ENCODE results near the gene SIGLEC10. TPM values are rescaled to one million over a fixed set of nuclear protein-coding genes. Genes with fewer than 3 reads are reported as not detected.

Gene SIGLEC10
- total and polyA plus RNA-seq, 9 of the 15 experiments (the other 6 are each of a cell fraction or from before 2014, with no cell fraction given) = 0.10 to 1.8 (median 0.82) TPM

- peak; percentile 53; the same call in 1 of the 2 replicates for TF ChIP-seq TFAP4 (CRISPR knock-in tag; IDR thresholded peaks at IDR 0.05; ENCODE audit: borderline replicate concordance)
- TF ChIP-seq MBD1 (CRISPR knock-in tag; IDR thresholded peaks at IDR 0.05) = no peak
- peak; percentile 38; the same call in 1 of the 2 replicates for TF ChIP-seq TAF7 (tag; IDR thresholded peaks at IDR 0.05)
- TF ChIP-seq ELF4 (CRISPR knock-in tag; IDR thresholded peaks at IDR 0.05) = peak; percentile 59; the same call in 1 of the 2 replicates
- TF ChIP-seq ZNF121 (CRISPR knock-in tag; conservative IDR thresholded peaks at IDR 0.05) = no peak
- peak; percentile 73 for TF ChIP-seq ETS1 (conservative IDR thresholded peaks at IDR 0.05; ENCODE audit: control insufficient read depth, low read depth, low read length)
- TF ChIP-seq MAFK (IDR thresholded peaks at IDR 0.05; ENCODE audit: low read length) = peak; percentile 32; the same call in 1 of the 2 replicates
- TF ChIP-seq FOSL1 (tag; conservative IDR thresholded peaks at IDR 0.05) = no peak
- no peak for TF ChIP-seq ZNF175 (CRISPR knock-in tag; IDR thresholded peaks at IDR 0.05; ENCODE audit: low read depth)
- TF ChIP-seq ZBTB17 (CRISPR knock-in tag; IDR thresholded peaks at IDR 0.05) = 0 out of 2 replicates have a peak, but pooled peaks have one; percentile 49
- peak; percentile 54; the same call in 1 of the 2 replicates for TF ChIP-seq ZNF197 (CRISPR knock-in tag; IDR thresholded peaks at IDR 0.05; ENCODE audit: low read depth)
- TF ChIP-seq NEUROD1 (IDR thresholded peaks at IDR 0.05; ENCODE audit: borderline replicate concordance, low read depth, low read length, partially characterized antibody) = no peak
- no peak for TF ChIP-seq HLTF (IDR thresholded peaks at IDR 0.05)
- TF ChIP-seq ATF4 (CRISPR knock-in tag; IDR thresholded peaks at IDR 0.05) = peak; percentile 58; the same call in 1 of the 2 replicates
- peak; percentile 100 for TF ChIP-seq NR2C1 (IDR thresholded peaks at IDR 0.05)
- peak; percentile 100 for TF ChIP-seq NR2C1 (tag; IDR thresholded peaks at IDR 0.05)
- no peak for TF ChIP-seq SIRT6 (IDR thresholded peaks at IDR 0.05; ENCODE audit: low read depth, low read length)
- no peak for TF ChIP-seq ZBTB33 (CRISPR knock-in tag; IDR thresholded peaks at IDR 0.05)
- TF ChIP-seq ZNF717 (CRISPR knock-in tag; IDR thresholded peaks at IDR 0.05) = no peak
- TF ChIP-seq NR4A1 (CRISPR knock-in tag; IDR thresholded peaks at IDR 0.05) = no peak
- 0 out of 2 replicates have a peak, but pooled peaks have one; percentile 60 for TF ChIP-seq NR4A1 (tag; IDR thresholded peaks at IDR 0.05)
- no peak for TF ChIP-seq RB1 (IDR thresholded peaks at IDR 0.05; ENCODE audit: low read depth)
These were observed 42.9 kb upstream of the SIGLEC10 start (continued) for GRCh38 chr19:51460164-51460992.

Measured in K562 (cell line).